ENCODE measurements around the gene EXD2.
"Not testable (repeated sequence)": the region's sequence is repeated elsewhere in the genome, so short reads cannot be mapped to it uniquely, and the experiment has no call there.

GRCh38 chr14:69277356-69277755 lies 86.1 kb downstream of the EXD2 start:
- TF ChIP-seq CTCF (conservative IDR thresholded peaks at IDR 0.05; ENCODE audit: low read depth in 2 of 2); JUNB (IDR thresholded peaks at IDR 0.05; ENCODE audit: unreplicated experiment); EZH2 (IDR thresholded peaks at IDR 0.05; ENCODE audit: low read depth, unreplicated experiment); REST (IDR thresholded peaks at IDR 0.05; ENCODE audit: unreplicated experiment); POLR2AphosphoS5 (IDR thresholded peaks at IDR 0.05; ENCODE audit: low read depth); STAT1 (IDR thresholded peaks at IDR 0.05; ENCODE audit: unreplicated experiment); EZH2phosphoT487 (IDR thresholded peaks at IDR 0.05; ENCODE audit: unreplicated experiment); ETS1 (IDR thresholded peaks at IDR 0.05); CREB1 (CRISPR knock-in tag; IDR thresholded peaks at IDR 0.05; ENCODE audit: low read depth); ZNF331 (CRISPR knock-in tag; IDR thresholded peaks at IDR 0.05; ENCODE audit: low read depth); ZNF114 (CRISPR knock-in tag; IDR thresholded peaks at IDR 0.05): not testable (repeated sequence)

All from GM23338 (cell line).